Measurements from ENCODE around the gene TRPM5.

Gene TRPM5

GRCh38 chr11:2418693-2419360, 25.5 kb downstream of the TRPM5 start:
- no peaks in the 10 kb centered on the region for H3K9me3 ChIP-seq (ENCODE audit: control insufficient read depth, low read length)
- no peak for DNase-seq
- H3K4me1 ChIP-seq (ENCODE audit: control insufficient read depth, insufficient read depth, low read depth, low read length) = peaks cover 9% of the 10 kb centered on the region
- no peak overlapping the region for H3K9ac ChIP-seq (ENCODE audit: low read length)
- H4K8ac ChIP-seq (ENCODE audit: low read length) = no peak overlapping the region
- H2AK5ac ChIP-seq (ENCODE audit: low read length, severe bottlenecking) = no peak overlapping the region
- H3K23ac ChIP-seq (ENCODE audit: low read length in 2 of 2) = no peak overlapping the region
- H3K4ac ChIP-seq (ENCODE audit: low read depth in 1 of 2, low read length in 2 of 2) = no peak overlapping the region
- no peak overlapping the region for H3K4me3 ChIP-seq (ENCODE audit: insufficient read depth in 1 of 2, low read depth in 1 of 2, low read length in 2 of 2)
- H3K27ac ChIP-seq (ENCODE audit: low read length, poor library complexity, severe bottlenecking) = no peak overlapping the region
- no peaks in the 10 kb centered on the region for H3K79me1 ChIP-seq (replicated peaks; ENCODE audit: low read length, poor library complexity, severe bottlenecking)
- no peak overlapping the region for H2AFZ ChIP-seq (ENCODE audit: low read depth, low read length)
- no peaks in the 10 kb centered on the region for H3K36me3 ChIP-seq (ENCODE audit: control insufficient read depth in 1 of 2, insufficient read depth in 2 of 2, low read depth in 1 of 2, low read length in 2 of 2)
- H3K27me3 ChIP-seq (ENCODE audit: control insufficient read depth in 1 of 2, insufficient read depth in 1 of 2, low read length in 2 of 2) = peaks cover 8 to 28% of the 10 kb centered on the region in 2 experiments
- no peak overlapping the region for H3K18ac ChIP-seq (ENCODE audit: low read depth in 1 of 2, low read length in 2 of 2)
- H2BK15ac ChIP-seq (ENCODE audit: low read depth, poor library complexity, severe bottlenecking) = no peak overlapping the region
- no peak overlapping the region for H2BK5ac ChIP-seq (ENCODE audit: low read depth, low read length, poor library complexity, severe bottlenecking)
- H3K14ac ChIP-seq (ENCODE audit: low read length in 2 of 2) = no peak overlapping the region
- no peak overlapping the region for H2BK12ac ChIP-seq (ENCODE audit: low read length in 2 of 2)
- H4K91ac ChIP-seq (ENCODE audit: low read length) = no peak overlapping the region
- 85% methylated on average over 21 of the region's 21 CpGs for WGBS
- no peak overlapping the region for H3K4me2 ChIP-seq (ENCODE audit: low read length, poor library complexity, severe bottlenecking)
- H2BK120ac ChIP-seq (ENCODE audit: low read depth, low read length) = no peak overlapping the region

- Histone ChIP-seq H3K4me1 (ENCODE audit: control insufficient read depth, insufficient read depth, low read depth, low read length) (peaks cover 9% of the 10 kb centered on the region), H3K9ac (ENCODE audit: low read length) (no peak overlapping the region), H3K18ac (ENCODE audit: low read depth in 1 of 2, low read length in 2 of 2) (no peak overlapping the region), H3K79me1 (replicated peaks; ENCODE audit: low read length, poor library complexity, severe bottlenecking) (no peaks in the 10 kb centered on the region), H2BK12ac (ENCODE audit: low read length in 2 of 2) (no peak overlapping the region), H3K4me2 (ENCODE audit: low read length, poor library complexity, severe bottlenecking) (no peak overlapping the region), H3K27ac (ENCODE audit: low read length, poor library complexity, severe bottlenecking) (no peak overlapping the region), H2BK5ac (ENCODE audit: low read depth, low read length, poor library complexity, severe bottlenecking) (no peak overlapping the region), H2BK120ac (ENCODE audit: low read depth, low read length) (no peak overlapping the region), H3K27me3 (ENCODE audit: control insufficient read depth in 1 of 2, insufficient read depth in 1 of 2, low read length in 2 of 2) (peaks cover 8 to 25% of the 10 kb centered on the region in 2 experiments), H3K14ac (ENCODE audit: low read length in 2 of 2) (no peak overlapping the region), H4K8ac (ENCODE audit: low read length) (no peak overlapping the region), H3K4me3 (ENCODE audit: insufficient read depth in 1 of 2, low read depth in 1 of 2, low read length in 2 of 2) (no peak overlapping the region), H3K4ac (ENCODE audit: low read depth in 1 of 2, low read length in 2 of 2) (no peak overlapping the region), H3K23ac (ENCODE audit: low read length in 2 of 2) (no peak overlapping the region), H2AFZ (ENCODE audit: low read depth, low read length) (no peak overlapping the region), H2AK5ac (ENCODE audit: low read length, severe bottlenecking) (no peak overlapping the region), H3K36me3 (ENCODE audit: control insufficient read depth in 1 of 2, insufficient read depth in 2 of 2, low read depth in 1 of 2, low read length in 2 of 2) (no peaks in the 10 kb centered on the region), H4K91ac (ENCODE audit: low read length) (no peak overlapping the region), H2BK15ac (ENCODE audit: low read depth, poor library complexity, severe bottlenecking) (no peak overlapping the region), H3K9me3 (ENCODE audit: control insufficient read depth, low read length) (no peaks in the 10 kb centered on the region)
- 87% methylated on average over 30 of the region's 30 CpGs for WGBS
- DNase-seq = no peak
Measured at GRCh38 chr11:2417856-2418692, 26.2 kb downstream of the TRPM5 start.

- H2BK12ac ChIP-seq (ENCODE audit: low read length in 2 of 2) = no peak overlapping the region
- H3K27me3 ChIP-seq (ENCODE audit: control insufficient read depth in 1 of 2, insufficient read depth in 1 of 2, low read length in 2 of 2) = peaks cover 0 to 24% of the 10 kb centered on the region in 2 experiments
- no peak overlapping the region for H3K27ac ChIP-seq (ENCODE audit: low read length, poor library complexity, severe bottlenecking)
- no peaks in the 10 kb centered on the region for H3K36me3 ChIP-seq (ENCODE audit: control insufficient read depth in 1 of 2, insufficient read depth in 2 of 2, low read depth in 1 of 2, low read length in 2 of 2)
- no peak overlapping the region for H2AFZ ChIP-seq (ENCODE audit: low read depth, low read length)
- no peak overlapping the region for H3K23ac ChIP-seq (ENCODE audit: low read length in 2 of 2)
- H3K9me3 ChIP-seq (ENCODE audit: control insufficient read depth, low read length) = no peaks in the 10 kb centered on the region
- H3K14ac ChIP-seq (ENCODE audit: low read length in 2 of 2) = no peak overlapping the region
- H3K4me1 ChIP-seq (ENCODE audit: control insufficient read depth, insufficient read depth, low read depth, low read length) = peaks cover 9% of the 10 kb centered on the region
- DNase-seq = no peak
- no peak overlapping the region for H3K4ac ChIP-seq (ENCODE audit: low read depth in 1 of 2, low read length in 2 of 2)
- H4K91ac ChIP-seq (ENCODE audit: low read length) = no peak overlapping the region
- no peak overlapping the region for H3K4me3 ChIP-seq (ENCODE audit: insufficient read depth in 1 of 2, low read depth in 1 of 2, low read length in 2 of 2)
- 91% methylated on average over 18 of the region's 18 CpGs for WGBS
- H3K18ac ChIP-seq (ENCODE audit: low read depth in 1 of 2, low read length in 2 of 2) = no peak overlapping the region
- H2AK5ac ChIP-seq (ENCODE audit: low read length, severe bottlenecking) = no peak overlapping the region
- H4K8ac ChIP-seq (ENCODE audit: low read length) = no peak overlapping the region
- H3K9ac ChIP-seq (ENCODE audit: low read length) = no peak overlapping the region
- no peaks in the 10 kb centered on the region for H3K79me1 ChIP-seq (replicated peaks; ENCODE audit: low read length, poor library complexity, severe bottlenecking)
- H3K4me2 ChIP-seq (ENCODE audit: low read length, poor library complexity, severe bottlenecking) = no peak overlapping the region
- H2BK15ac ChIP-seq (ENCODE audit: low read depth, poor library complexity, severe bottlenecking) = no peak overlapping the region
- H2BK5ac ChIP-seq (ENCODE audit: low read depth, low read length, poor library complexity, severe bottlenecking) = no peak overlapping the region
- no peak overlapping the region for H2BK120ac ChIP-seq (ENCODE audit: low read depth, low read length)
Measured at GRCh38 chr11:2416765-2417164, 27.5 kb downstream of the TRPM5 start.

- H2AFZ ChIP-seq (ENCODE audit: low read depth, low read length) = no peak overlapping the region
- no peak overlapping the region for H3K27ac ChIP-seq (ENCODE audit: low read length, poor library complexity, severe bottlenecking)
- H3K36me3 ChIP-seq (ENCODE audit: control insufficient read depth in 1 of 2, insufficient read depth in 2 of 2, low read depth in 1 of 2, low read length in 2 of 2) = no peaks in the 10 kb centered on the region
- H4K8ac ChIP-seq (ENCODE audit: low read length) = no peak overlapping the region
- no peak overlapping the region for H2AK5ac ChIP-seq (ENCODE audit: low read length, severe bottlenecking)
- peaks cover 7% of the 10 kb centered on the region for H3K4me1 ChIP-seq (ENCODE audit: control insufficient read depth, insufficient read depth, low read depth, low read length)
- H3K23ac ChIP-seq (ENCODE audit: low read length in 2 of 2) = no peak overlapping the region
- no peak overlapping the region for H3K4me3 ChIP-seq (ENCODE audit: insufficient read depth in 1 of 2, low read depth in 1 of 2, low read length in 2 of 2)
- no peak overlapping the region for H3K18ac ChIP-seq (ENCODE audit: low read depth in 1 of 2, low read length in 2 of 2)
- 91% methylated on average over 34 of the region's 34 CpGs for WGBS
- H3K9ac ChIP-seq (ENCODE audit: low read length) = no peak overlapping the region
- H3K14ac ChIP-seq (ENCODE audit: low read length in 2 of 2) = no peak overlapping the region
- H3K79me1 ChIP-seq (replicated peaks; ENCODE audit: low read length, poor library complexity, severe bottlenecking) = no peaks in the 10 kb centered on the region
- H3K4me2 ChIP-seq (ENCODE audit: low read length, poor library complexity, severe bottlenecking) = no peak overlapping the region
- H2BK120ac ChIP-seq (ENCODE audit: low read depth, low read length) = no peak overlapping the region
- no peak overlapping the region for H4K91ac ChIP-seq (ENCODE audit: low read length)
- no peaks in the 10 kb centered on the region for H3K9me3 ChIP-seq (ENCODE audit: control insufficient read depth, low read length)
- no peak overlapping the region for H2BK12ac ChIP-seq (ENCODE audit: low read length in 2 of 2)
- H2BK15ac ChIP-seq (ENCODE audit: low read depth, poor library complexity, severe bottlenecking) = no peak overlapping the region
- no peak for DNase-seq
- H2BK5ac ChIP-seq (ENCODE audit: low read depth, low read length, poor library complexity, severe bottlenecking) = no peak overlapping the region
- H3K27me3 ChIP-seq (ENCODE audit: control insufficient read depth in 1 of 2, insufficient read depth in 1 of 2, low read length in 2 of 2) = peaks cover 3 to 22% of the 10 kb centered on the region in 2 experiments
- H3K4ac ChIP-seq (ENCODE audit: low read depth in 1 of 2, low read length in 2 of 2) = no peak overlapping the region
Measured at GRCh38 chr11:2415601-2416380, 28.5 kb downstream of the TRPM5 start.
